ENCODE measurements around the gene TNFRSF4. TPM values are rescaled to one million over a fixed set of nuclear protein-coding genes. Genes with fewer than 3 reads are reported as not detected.

TNFRSF4 gene
- total and polyA plus RNA-seq, 2 of the 8 experiments (the other 6 are each of a cell fraction or from before 2014, with no cell fraction given) = 0.06 TPM; not detected in 1

DNA sequence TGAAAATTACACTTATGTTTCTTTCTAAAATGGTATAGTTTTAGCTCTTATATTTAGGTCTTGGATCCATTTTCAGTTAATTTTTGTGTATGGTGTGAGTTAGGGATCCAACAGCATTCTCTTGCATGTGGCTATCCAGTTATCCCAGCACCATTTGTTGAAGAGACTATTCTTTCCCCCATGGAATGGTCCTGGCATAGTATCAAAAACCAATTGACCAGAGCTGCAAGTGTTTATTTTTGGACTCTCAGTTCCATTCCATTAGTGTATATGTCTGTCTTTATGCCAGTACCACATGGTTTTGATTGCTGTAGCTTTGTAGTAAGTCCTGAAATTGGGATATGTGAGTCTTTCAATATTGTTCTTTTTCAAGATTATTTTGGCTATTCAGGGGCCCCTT is 26.0 kb downstream of the TNFRSF4 start:
- Histone ChIP-seq H4K8ac (ENCODE audit: extremely low read depth, insufficient read depth, low read length) (no peak overlapping the region), H2BK120ac (replicated peaks; ENCODE audit: low read depth, low read length) (no peak overlapping the region), H3K27me3 (replicated peaks in 1 of 4; ENCODE audit: control insufficient read depth in 3 of 4, extremely low read depth in 1 of 4, insufficient read depth in 3 of 4, low read length in 3 of 4) (no peaks in the 10 kb centered on the region), H3K4me1 (replicated peaks in 1 of 4; ENCODE audit: control insufficient read depth in 3 of 4, insufficient read depth in 4 of 4, low read length in 3 of 4) (no peaks in the 10 kb centered on the region; a peak in 1 of 7 replicates), H4K91ac (replicated peaks; ENCODE audit: insufficient read length, low read length) (no peak overlapping the region), H3K4me2 (ENCODE audit: insufficient read depth in 1 of 2, low read depth in 2 of 2, low read length in 2 of 2) (no peak overlapping the region), H3K56ac (replicated peaks; ENCODE audit: insufficient read length, low read depth, low read length) (no peak overlapping the region), H3K9me3 (ENCODE audit: insufficient read depth in 2 of 2, low read depth in 1 of 2, low read length in 1 of 2) (peaks cover 5 to 16% of the 10 kb centered on the region in 2 experiments; a peak in 3 of 4 replicates), H2AK5ac (ENCODE audit: low read depth, low read length) (no peak overlapping the region), H3K79me2 (ENCODE audit: control insufficient read depth in 1 of 2, insufficient read depth in 2 of 2, low read length in 2 of 2) (no peaks in the 10 kb centered on the region), H3K23ac (ENCODE audit: insufficient read length) (no peak overlapping the region), H2BK20ac (ENCODE audit: low read length) (no peak overlapping the region), H4K5ac (ENCODE audit: insufficient read length, low read depth, low read length) (no peak overlapping the region), H3K4me3 (ENCODE audit: extremely low read depth in 1 of 4, insufficient read depth in 2 of 4, low read depth in 3 of 4, low read length in 4 of 4) (no peak overlapping the region), H3K14ac (ENCODE audit: insufficient read length) (no peak overlapping the region), H3K18ac (ENCODE audit: extremely low read depth, low read length) (no peak overlapping the region), H2BK5ac (ENCODE audit: low read depth, low read length) (no peak overlapping the region), H2BK12ac (ENCODE audit: low read depth, low read length) (no peak overlapping the region), H3K9ac (replicated peaks in 1 of 4; ENCODE audit: extremely low read depth in 1 of 4, low read depth in 3 of 4, low read length in 3 of 4) (no peak overlapping the region), H3K79me1 (ENCODE audit: low read depth, low read length) (no peaks in the 10 kb centered on the region), H3K4ac (replicated peaks; ENCODE audit: insufficient read length, low read depth, low read length) (no peak overlapping the region), H2BK15ac (ENCODE audit: low read length) (no peak overlapping the region), H3K27ac (ENCODE audit: low read depth, low read length) (no peak overlapping the region), H3K36me3 (ENCODE audit: control insufficient read depth in 2 of 4, insufficient read depth in 4 of 4, low read length in 3 of 4) (no peaks in the 10 kb centered on the region), H3K23me2 (ENCODE audit: low read depth, low read length) (no peaks in the 10 kb centered on the region), H4K20me1 (replicated peaks in 1 of 2; ENCODE audit: control insufficient read depth in 1 of 2, insufficient read depth in 2 of 2, low read length in 2 of 2) (peaks cover 0 to 3% of the 10 kb centered on the region in 2 experiments), H2AFZ (ENCODE audit: low read length) (no peak overlapping the region)
- ChIA-PET POLR2A (ENCODE audit: partially characterized antibody) (no interaction called here), CTCF (ENCODE audit: partially characterized antibody) (interaction anchor here (0.6 to 1.6 kb wide), 7 partner anchors 10 to 76 kb away, joined by 3 to 5 read pairs (median 4); partner anchors contain the start of gene TTLL10)
- FAIRE-seq (no peak), DNase-seq (ENCODE audit: low read depth in 1 of 2, low spot score in 2 of 2) (no peak)
- TF ChIP-seq SP4 (IDR thresholded peaks at IDR 0.05; ENCODE audit: low read length) (no peak), BACH1 (IDR thresholded peaks at IDR 0.05; ENCODE audit: low read length) (no peak), NANOG (IDR thresholded peaks at IDR 0.05; ENCODE audit: insufficient read depth, low read depth, low read length, poor library complexity, severe bottlenecking) (no peak), MAFK (IDR thresholded peaks at IDR 0.05; ENCODE audit: low read depth, low read length) (no peak), EZH2 (IDR thresholded peaks at IDR 0.05; ENCODE audit: low read depth, low read length, severe bottlenecking) (no peak)
- TF ChIP-seq, protein P1, sequence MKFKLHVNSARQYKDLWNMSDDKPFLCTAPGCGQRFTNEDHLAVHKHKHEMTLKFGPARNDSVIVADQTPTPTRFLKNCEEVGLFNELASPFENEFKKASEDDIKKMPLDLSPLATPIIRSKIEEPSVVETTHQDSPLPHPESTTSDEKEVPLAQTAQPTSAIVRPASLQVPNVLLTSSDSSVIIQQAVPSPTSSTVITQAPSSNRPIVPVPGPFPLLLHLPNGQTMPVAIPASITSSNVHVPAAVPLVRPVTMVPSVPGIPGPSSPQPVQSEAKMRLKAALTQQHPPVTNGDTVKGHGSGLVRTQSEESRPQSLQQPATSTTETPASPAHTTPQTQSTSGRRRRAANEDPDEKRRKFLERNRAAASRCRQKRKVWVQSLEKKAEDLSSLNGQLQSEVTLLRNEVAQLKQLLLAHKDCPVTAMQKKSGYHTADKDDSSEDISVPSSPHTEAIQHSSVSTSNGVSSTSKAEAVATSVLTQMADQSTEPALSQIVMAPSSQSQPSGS (IDR thresholded peaks at IDR 0.05; ENCODE audit: low read length) = no peak
- TF ChIP-seq, protein P2, sequence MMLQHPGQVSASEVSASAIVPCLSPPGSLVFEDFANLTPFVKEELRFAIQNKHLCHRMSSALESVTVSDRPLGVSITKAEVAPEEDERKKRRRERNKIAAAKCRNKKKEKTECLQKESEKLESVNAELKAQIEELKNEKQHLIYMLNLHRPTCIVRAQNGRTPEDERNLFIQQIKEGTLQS (IDR thresholded peaks at IDR 0.05; ENCODE audit: insufficient read depth, low read depth, low read length) = no peak
